ENCODE measurements around the gene RRP8. TPM values are rescaled to one million over a fixed set of nuclear protein-coding genes. Genes with fewer than 3 reads are reported as not detected.

The RRP8 gene
- total RNA-seq, 1 experiment from 2014 or later: 17.8 TPM

DNA sequence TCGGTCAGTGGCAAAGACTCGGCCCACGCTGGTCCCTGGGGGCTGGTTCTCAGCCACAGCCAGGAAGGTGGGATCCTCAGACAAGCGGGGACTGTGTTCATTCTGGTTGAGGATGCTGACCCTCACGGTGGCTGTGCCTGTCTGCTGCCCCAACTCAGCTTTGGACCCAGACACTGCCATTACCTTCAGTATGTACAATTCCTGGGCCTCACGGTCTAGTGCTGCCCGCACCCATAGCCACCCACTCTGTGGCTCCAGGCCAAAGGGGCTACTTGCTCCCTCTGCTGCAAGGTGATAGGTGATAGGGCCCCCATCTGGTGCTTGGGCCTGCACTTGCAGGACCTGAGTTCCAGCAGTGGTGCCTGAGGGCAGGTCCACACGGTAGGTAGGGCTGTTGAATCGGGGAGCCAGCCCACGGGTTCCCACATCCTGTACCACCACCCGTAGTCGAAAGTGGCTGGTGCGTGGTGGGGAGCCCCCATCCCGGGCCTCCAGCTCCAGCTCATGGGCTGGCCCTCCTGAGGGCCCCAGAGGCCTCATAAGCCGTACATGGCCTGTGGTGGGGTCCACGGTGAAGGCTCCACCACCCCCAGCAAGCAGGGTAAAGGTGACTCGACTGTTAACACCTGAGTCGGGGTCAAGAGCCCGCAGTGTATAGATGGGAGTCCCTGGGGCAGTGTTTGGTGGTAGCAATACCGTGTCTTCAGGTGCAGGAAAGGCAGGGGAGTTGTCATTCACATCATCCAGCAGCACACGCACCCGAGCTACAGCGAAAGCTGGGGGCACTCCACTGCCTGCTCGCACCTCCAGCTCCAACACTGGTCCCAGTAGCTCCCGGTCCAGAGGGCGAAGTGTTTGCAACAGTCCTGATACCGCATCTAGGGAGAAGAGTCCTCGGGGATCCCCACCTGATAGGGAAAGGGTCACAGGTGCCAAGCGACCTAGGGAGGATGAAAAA, 29.0 kb upstream of the RRP8 start:
- ChIA-PET CTCF (no interaction called here), RAD21 (ENCODE audit: low non-redundant PET in 1 of 2, low total read pairs in 2 of 2, uncharacterized antibody in 2 of 2, unreplicated experiment in 2 of 2) (no interaction called here)

More for the DNA sequence above, 29.0 kb upstream of the RRP8 start:
- intact Hi-C loops (cut with micrococcal nuclease): no loop called here
- no peak overlapping the region for H3K4me3 ChIP-seq (replicated peaks in 1 of 2; ENCODE audit: low read depth in 1 of 2, low read length in 2 of 2)
- H3K79me2 ChIP-seq (ENCODE audit: insufficient read depth, low read length): no peaks in the 10 kb centered on the region
- H3K27me3 ChIP-seq (ENCODE audit: insufficient read depth, low read length): no peaks in the 10 kb centered on the region
- no peaks in the 10 kb centered on the region for H4K20me1 ChIP-seq (ENCODE audit: insufficient read depth)
- no peak for ATAC-seq
- no peaks in the 10 kb centered on the region for H3K9me3 ChIP-seq (ENCODE audit: control insufficient read depth in 1 of 2, insufficient read depth in 1 of 2, low read depth in 1 of 2, low read length in 2 of 2)
- H3K36me3 ChIP-seq (ENCODE audit: control insufficient read depth in 1 of 2, insufficient read depth in 2 of 2, low read length in 2 of 2): no peaks in the 10 kb centered on the region
- no TSS peak for BruUV-seq (replicated peaks)
- no peaks in the 10 kb centered on the region for H3K9me2 ChIP-seq (ENCODE audit: insufficient read depth)
- H3K9ac ChIP-seq (ENCODE audit: low read length): no peak overlapping the region
- TF ChIP-seq POLR2A (IDR thresholded peaks at IDR 0.05; ENCODE audit: borderline replicate concordance, extremely low read depth, insufficient read depth, insufficient read length): no peak
- TF ChIP-seq POLR2AphosphoS5 (IDR thresholded peaks at IDR 0.05; ENCODE audit: low read depth, low read length): no peak
- TF ChIP-seq, protein P1, sequence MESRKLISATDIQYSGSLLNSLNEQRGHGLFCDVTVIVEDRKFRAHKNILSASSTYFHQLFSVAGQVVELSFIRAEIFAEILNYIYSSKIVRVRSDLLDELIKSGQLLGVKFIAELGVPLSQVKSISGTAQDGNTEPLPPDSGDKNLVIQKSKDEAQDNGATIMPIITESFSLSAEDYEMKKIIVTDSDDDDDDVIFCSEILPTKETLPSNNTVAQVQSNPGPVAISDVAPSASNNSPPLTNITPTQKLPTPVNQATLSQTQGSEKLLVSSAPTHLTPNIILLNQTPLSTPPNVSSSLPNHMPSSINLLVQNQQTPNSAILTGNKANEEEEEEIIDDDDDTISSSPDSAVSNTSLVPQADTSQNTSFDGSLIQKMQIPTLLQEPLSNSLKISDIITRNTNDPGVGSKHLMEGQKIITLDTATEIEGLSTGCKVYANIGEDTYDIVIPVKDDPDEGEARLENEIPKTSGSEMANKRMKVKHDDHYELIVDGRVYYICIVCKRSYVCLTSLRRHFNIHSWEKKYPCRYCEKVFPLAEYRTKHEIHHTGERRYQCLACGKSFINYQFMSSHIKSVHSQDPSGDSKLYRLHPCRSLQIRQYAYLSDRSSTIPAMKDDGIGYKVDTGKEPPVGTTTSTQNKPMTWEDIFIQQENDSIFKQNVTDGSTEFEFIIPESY (IDR thresholded peaks at IDR 0.05; ENCODE audit: extremely low read depth, insufficient replicate concordance, low read length): no peak
- TF ChIP-seq YY1 (IDR thresholded peaks at IDR 0.05; ENCODE audit: extremely low read depth, insufficient replicate concordance, low read depth, low read length): no peak
- TF ChIP-seq TCF7L2 (IDR thresholded peaks at IDR 0.05; ENCODE audit: borderline replicate concordance, extremely low read depth, insufficient read depth, insufficient read length): no peak
- no peak for TF ChIP-seq SRF (IDR thresholded peaks at IDR 0.05; ENCODE audit: low read depth)
- TF ChIP-seq JUND (IDR thresholded peaks at IDR 0.05): no peak
- no peak for TF ChIP-seq RAD21 (IDR thresholded peaks at IDR 0.05; ENCODE audit: low read depth)
- H3K27ac ChIP-seq (ENCODE audit: low read depth, low read length): no peak overlapping the region
- POLR2A ChIA-PET: no interaction called here
- DNase-seq (ENCODE audit: low read depth, low spot score): no peak
- no peak overlapping the region for H2AFZ ChIP-seq (ENCODE audit: low read depth, low read length, poor library complexity, severe bottlenecking)
- peaks cover 6 to 10% of the 10 kb centered on the region in 2 experiments; a peak in 3 of 4 replicates for H3K4me1 ChIP-seq (ENCODE audit: control insufficient read depth in 1 of 2, insufficient read depth in 2 of 2, low read length in 2 of 2)
- H3K4me2 ChIP-seq (ENCODE audit: low read length): no peak overlapping the region

All from HCT116 (cell line).